ENCODE measurements around the gene PRDM11. TPM values are rescaled to one million over a fixed set of nuclear protein-coding genes. Genes with fewer than 3 reads are reported as not detected.

PRDM11 gene
- total RNA-seq, 1 donor from 2014 or later = 18.3 TPM

GRCh38 chr11:45238724-45239123 lies 92.3 kb downstream of the PRDM11 start:
- no peaks in the 10 kb centered on the region for H3K36me3 ChIP-seq
- H3K4me3 ChIP-seq = no peak overlapping the region
- peaks cover 5% of the 10 kb centered on the region for H3K9me3 ChIP-seq
- no peaks in the 10 kb centered on the region for H3K4me1 ChIP-seq
- TF ChIP-seq CTCF (IDR thresholded peaks at IDR 0.05) = no peak
- no peak for ATAC-seq
- intact Hi-C loops (cut with DNase I) = no loop called here
- no peaks in the 10 kb centered on the region for H3K27me3 ChIP-seq
- H3K27ac ChIP-seq = no peak overlapping the region
- DNase-seq = no peak

DNA sequence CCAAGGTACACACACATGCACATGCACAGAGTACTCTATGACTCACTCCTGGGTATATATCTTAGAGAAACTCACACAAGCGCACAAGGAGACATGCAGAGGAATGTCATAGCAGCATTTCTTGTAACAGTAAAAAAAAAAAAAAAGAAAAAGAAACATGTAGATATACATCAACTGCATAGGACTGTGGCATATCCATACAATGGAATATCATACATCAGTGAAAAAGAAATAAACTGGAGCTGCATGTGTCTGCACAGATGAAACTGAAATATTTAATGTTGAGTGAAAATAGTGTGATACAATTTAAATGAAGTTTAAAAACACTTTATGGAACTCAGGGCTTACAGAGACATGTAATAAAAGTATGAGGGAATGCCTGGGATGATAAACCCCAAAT lies 93.3 kb downstream of the PRDM11 start:
- peaks cover 5% of the 10 kb centered on the region for H3K9me3 ChIP-seq
- H3K27me3 ChIP-seq = no peaks in the 10 kb centered on the region
- H3K4me3 ChIP-seq = no peak overlapping the region
- H3K36me3 ChIP-seq = no peaks in the 10 kb centered on the region
- no peak for DNase-seq
- intact Hi-C loops (cut with DNase I) = no loop called here
- no peak overlapping the region for H3K27ac ChIP-seq
- no peaks in the 10 kb centered on the region for H3K4me1 ChIP-seq
- no peak for TF ChIP-seq CTCF (IDR thresholded peaks at IDR 0.05)
- ATAC-seq = no peak

DNA sequence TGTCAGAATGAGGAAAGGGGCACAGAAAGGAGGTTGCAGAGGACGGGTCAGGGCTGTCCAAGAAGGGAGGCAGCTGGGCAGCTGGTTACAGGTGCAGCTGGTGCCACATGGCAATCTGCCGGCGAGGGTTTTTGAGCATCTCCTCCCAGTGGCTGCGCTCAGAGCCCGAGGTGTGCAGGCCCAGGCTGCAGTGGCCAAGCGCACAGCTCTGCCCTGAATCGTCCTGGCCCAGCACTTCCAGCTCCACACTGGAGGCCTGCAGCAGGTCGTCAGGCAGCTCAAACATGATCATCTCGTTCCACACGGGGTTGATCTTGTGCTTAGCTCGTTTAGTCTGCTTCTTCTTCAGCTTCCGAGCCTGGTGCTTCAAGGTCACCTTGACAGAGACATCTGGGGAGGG lies 97.5 kb downstream of the PRDM11 start:
- H3K27ac ChIP-seq = no peak overlapping the region
- H3K4me3 ChIP-seq = no peak overlapping the region
- TF ChIP-seq CTCF (IDR thresholded peaks at IDR 0.05) = no peak
- DNase-seq (no peak), ATAC-seq (no peak)
- peaks cover 5% of the 10 kb centered on the region for H3K9me3 ChIP-seq
- H3K27me3 ChIP-seq = no peaks in the 10 kb centered on the region
- no peaks in the 10 kb centered on the region for H3K36me3 ChIP-seq
- no peaks in the 10 kb centered on the region for H3K4me1 ChIP-seq
- intact Hi-C loops (cut with DNase I) = no loop called here

- Histone ChIP-seq H3K27ac (no peak overlapping the region), H3K27me3 (no peaks in the 10 kb centered on the region), H3K4me3 (no peak overlapping the region), H3K9me3 (no peaks in the 10 kb centered on the region), H3K4me1 (no peaks in the 10 kb centered on the region), H3K36me3 (no peaks in the 10 kb centered on the region)
- no peak for TF ChIP-seq CTCF (IDR thresholded peaks at IDR 0.05)
- DNase-seq (no peak), ATAC-seq (no peak)
- intact Hi-C loops (cut with DNase I) = no loop called here
Observed at GRCh38 chr11:45245218-45246045, 99.0 kb downstream of the PRDM11 start.

DNA sequence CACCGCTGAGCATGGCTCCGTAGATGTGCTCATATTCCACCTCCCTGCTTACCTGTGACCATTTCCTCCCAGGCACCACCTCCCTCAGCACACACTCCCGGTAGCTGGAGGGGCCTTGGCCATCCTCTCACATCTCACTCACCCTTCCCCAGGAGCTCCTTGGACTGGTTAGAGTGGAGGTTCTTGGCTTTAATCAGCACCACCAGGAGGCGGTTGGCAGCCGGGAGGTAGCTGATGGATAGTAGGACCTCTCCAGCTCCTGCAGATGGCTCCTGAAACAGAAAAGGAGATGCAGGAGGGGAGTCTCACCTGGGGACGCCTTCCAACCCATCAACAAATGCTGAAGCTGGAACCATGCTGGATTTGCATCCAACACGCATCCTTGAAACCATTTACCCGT lies 99.8 kb downstream of the PRDM11 start:
- no peaks in the 10 kb centered on the region for H3K9me3 ChIP-seq
- no peaks in the 10 kb centered on the region for H3K4me1 ChIP-seq
- H3K36me3 ChIP-seq = no peaks in the 10 kb centered on the region
- ATAC-seq (no peak), DNase-seq (no peak)
- intact Hi-C loops (cut with DNase I) = no loop called here
- no peak overlapping the region for H3K27ac ChIP-seq
- no peak overlapping the region for H3K4me3 ChIP-seq
- no peaks in the 10 kb centered on the region for H3K27me3 ChIP-seq
- TF ChIP-seq CTCF (IDR thresholded peaks at IDR 0.05) = no peak
